ENCODE measurements around the gene MTX1.
"Not testable (repeated sequence)": the region's sequence is repeated elsewhere in the genome, so short reads cannot be mapped to it uniquely, and the experiment has no call there.

Gene MTX1

GRCh38 chr1:155244368-155245162 is 36.1 kb downstream of the MTX1 start:
- TF ChIP-seq TSHZ2 (CRISPR knock-in tag; IDR thresholded peaks at IDR 0.05) (peak; percentile 81; the same call in 1 of the 2 replicates), ESRRG (CRISPR knock-in tag; IDR thresholded peaks at IDR 0.05) (no peak), ZC3H10 (CRISPR knock-in tag; IDR thresholded peaks at IDR 0.05) (peak; percentile 84), TOX (CRISPR knock-in tag; IDR thresholded peaks at IDR 0.05; ENCODE audit: borderline replicate concordance) (peak; percentile 40; the same call in 1 of the 2 replicates), ZFP3 (CRISPR knock-in tag; IDR thresholded peaks at IDR 0.05) (no peak), RARB (CRISPR knock-in tag; IDR thresholded peaks at IDR 0.05) (peak; percentile 97; the same call in 1 of the 2 replicates), POU6F1 (CRISPR knock-in tag; IDR thresholded peaks at IDR 0.05; ENCODE audit: borderline replicate concordance, low read depth) (peak; percentile 99; the same call in 1 of the 2 replicates)
- peak; percentile 94 for ATAC-seq

GRCh38 chr1:155245163-155245524 is 36.6 kb downstream of the MTX1 start:
- TF ChIP-seq ZFP3 (CRISPR knock-in tag; IDR thresholded peaks at IDR 0.05) (no peak), POU6F1 (CRISPR knock-in tag; IDR thresholded peaks at IDR 0.05; ENCODE audit: borderline replicate concordance, low read depth) (no peak), PATZ1 (CRISPR knock-in tag; IDR thresholded peaks at IDR 0.05; ENCODE audit: borderline replicate concordance) (no peak), ISL1 (CRISPR knock-in tag; IDR thresholded peaks at IDR 0.05) (no peak), CSRNP3 (CRISPR knock-in tag; IDR thresholded peaks at IDR 0.05) (no peak), ZC3H10 (CRISPR knock-in tag; IDR thresholded peaks at IDR 0.05) (no peak), ZNF70 (CRISPR knock-in tag; IDR thresholded peaks at IDR 0.05) (no peak), TSHZ2 (CRISPR knock-in tag; IDR thresholded peaks at IDR 0.05) (no peak)
- no peak for ATAC-seq

GRCh38 chr1:155246796-155247195 is 38.3 kb downstream of the MTX1 start:
- not testable (repeated sequence) for ATAC-seq
